Lower leg skin (tissue), 4 donors: ENCODE results near the gene PXK. TPM values are rescaled to one million over a fixed set of nuclear protein-coding genes. Genes with fewer than 3 reads are reported as not detected.

Experiments
- DNase-seq, 2 donors: peaks; one replicate each; pipeline ENCODE4 v3.0.0-alpha.2; 2019; ENCODE audit warnings: low spot score in 2 of 2
- H3K4me3 ChIP-seq: fragments of 200-600 bp; sonication (generic); 2 replicates; pipeline ENCODE4 v1.5.1; 2017; ENCODE audit warnings: mild to moderate bottlenecking, low read depth; ENCODE audit not compliant: poor library complexity, severe bottlenecking
- CTCF ChIP-seq, 3 donors: fragments of 450-650 bp; IDR thresholded peaks; one replicate each; pipeline ENCODE4 v1.5.1; 2016; ENCODE audit warnings: antibody characterized with exemption in 3 of 3, mild to moderate bottlenecking in 3 of 3, moderate library complexity in 2 of 3
- POLR2A ChIP-seq, 2 donors: fragments of 450-650 bp; IDR thresholded peaks; one replicate each; pipeline ENCODE4 v1.6.1; 2016 to 2017; ENCODE audit warnings: antibody characterized with exemption in 2 of 2, mild to moderate bottlenecking in 1 of 2, moderate library complexity in 1 of 2
- WGBS, 2 donors: methylation state at CpG; one replicate each; pipeline ENCODE4 v1.1.5; 2018; 5-methylcytosine and 5-hydroxymethylcytosine counted together
- intact Hi-C: fragments of 100-400 bp; cut with DNase I; formaldehyde crosslinking; loops from one replicate; pipeline ENCODE4 v1.15.0; 2023; ENCODE audit warnings: low total_unique reads
- total RNA-seq, 4 donors: library from RNA; depleted of rRNA; stranded (reverse); fragments of >200 nt; gene quantifications; one replicate each; pipeline ENCODE4 v1.1.0, GENCODE V29; 2016

The PXK gene
- total RNA-seq, 4 donors from 2014 or later, result 19.4 to 27.7 (median 23.9) TPM

DNA sequence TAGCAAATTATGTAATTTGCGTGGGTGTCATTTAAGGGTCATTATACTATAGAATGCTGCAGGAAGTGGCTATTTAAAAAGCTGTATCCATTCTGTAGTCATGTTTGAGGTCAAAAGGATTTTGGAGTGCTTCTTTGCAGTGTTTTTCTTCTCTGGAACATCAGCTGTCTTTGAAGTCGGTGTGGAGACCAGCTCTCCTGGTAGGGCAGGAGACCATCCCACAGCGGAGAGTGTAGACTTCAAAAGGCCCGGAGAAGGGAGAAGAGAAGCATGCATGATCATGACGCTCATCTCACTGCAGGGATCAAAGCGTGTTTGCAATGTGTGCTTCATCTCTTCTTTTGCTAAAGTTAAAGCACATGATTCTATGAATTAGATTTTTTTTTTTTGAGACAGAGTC, 19.9 kb downstream of the PXK start:
- intact Hi-C loops, result no loop called here
- no peak for TF ChIP-seq POLR2A (IDR thresholded peaks at IDR 0.05)
- no peak for TF ChIP-seq CTCF (IDR thresholded peaks at IDR 0.05)
- no peak for DNase-seq
- no peak overlapping the region for H3K4me3 ChIP-seq
- 78 to 84% methylated on average over 6 of the region's 6 CpGs for WGBS, 2 donors

DNA sequence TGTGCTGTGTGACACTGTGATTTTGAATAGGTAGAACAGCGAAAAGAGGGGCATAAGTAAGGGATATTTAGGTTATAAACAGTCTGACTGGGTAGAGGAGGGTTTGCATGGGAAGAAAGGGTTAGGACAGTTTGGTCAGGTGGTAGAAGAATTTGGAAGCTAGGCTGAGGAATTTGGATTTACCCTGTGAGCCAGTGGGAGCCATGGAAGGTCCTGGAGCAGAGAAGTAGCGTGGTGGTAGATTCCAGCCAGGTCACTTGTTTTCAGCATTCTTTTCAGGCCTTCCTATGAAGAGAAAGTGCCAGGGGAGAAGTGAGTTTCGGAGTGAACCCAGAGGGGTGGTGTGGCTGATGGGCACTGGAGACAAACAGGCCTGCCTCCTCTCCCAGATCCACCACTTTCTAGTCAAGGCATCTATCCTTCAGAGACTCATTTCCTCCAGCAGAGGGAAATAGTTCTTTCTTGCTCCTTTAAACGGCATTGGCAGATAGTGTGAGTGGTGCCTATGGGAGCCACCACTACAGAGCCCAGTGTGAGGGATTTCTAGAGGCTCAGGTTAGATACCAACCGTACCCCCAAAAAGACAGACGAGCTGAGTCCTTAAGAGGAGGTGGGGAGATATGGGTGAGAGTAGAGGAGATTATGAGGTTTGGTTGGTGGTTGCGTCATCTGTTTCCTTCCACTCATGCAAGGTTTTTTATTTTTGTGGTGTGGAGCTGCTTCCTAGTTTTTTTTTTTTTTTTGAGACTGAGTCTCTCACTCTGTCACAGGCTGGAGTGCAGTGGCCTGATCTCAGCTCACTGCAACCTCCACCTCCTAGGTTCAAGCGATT, 21.2 kb downstream of the PXK start:
- H3K4me3 ChIP-seq, result no peak overlapping the region
- WGBS, 2 donors, result 83 to 85% methylated on average over 8 of the region's 8 CpGs
- DNase-seq, result no peak

GRCh38 chr3:58355179-58355578, 22.5 kb downstream of the PXK start:
- H3K4me3 ChIP-seq, result no peak overlapping the region
- TF ChIP-seq POLR2A (IDR thresholded peaks at IDR 0.05) (no peak), CTCF (IDR thresholded peaks at IDR 0.05) (no peak)
- intact Hi-C loops, result no loop called here
- no peak for DNase-seq
- WGBS, 2 donors, result 75 to 88% methylated on average over 8 of the region's 8 CpGs

More for the DNA sequence above, 21.2 kb downstream of the PXK start:
- intact Hi-C loops, result no loop called here
- TF ChIP-seq POLR2A (IDR thresholded peaks at IDR 0.05) (no peak), CTCF (IDR thresholded peaks at IDR 0.05) (no peak)

GRCh38 chr3:58356054-58356453, 23.4 kb downstream of the PXK start:
- TF ChIP-seq CTCF (IDR thresholded peaks at IDR 0.05), result no peak
- no peak for TF ChIP-seq POLR2A (IDR thresholded peaks at IDR 0.05)
- intact Hi-C loops, result no loop called here
- H3K4me3 ChIP-seq, result no peak overlapping the region
- DNase-seq, result no peak
- 12 to 34% methylated on average over 4 of the region's 4 CpGs for WGBS, 2 donors

- no peak for DNase-seq
- no peak overlapping the region for H3K4me3 ChIP-seq
- TF ChIP-seq POLR2A (IDR thresholded peaks at IDR 0.05) (no peak), CTCF (IDR thresholded peaks at IDR 0.05) (no peak)
- intact Hi-C loops, result no loop called here
- 93 to 96% methylated on average over 3 of the region's 3 CpGs for WGBS, 2 donors
Measured at GRCh38 chr3:58357402-58357801, 24.7 kb downstream of the PXK start.

- H3K4me3 ChIP-seq, result no peak overlapping the region
- 93 to 94% methylated on average over 3 of the region's 3 CpGs for WGBS, 2 donors
- no peak for DNase-seq
- intact Hi-C loops, result no loop called here
- TF ChIP-seq POLR2A (IDR thresholded peaks at IDR 0.05), result no peak
- TF ChIP-seq CTCF (IDR thresholded peaks at IDR 0.05), result no peak
Measured at GRCh38 chr3:58358092-58358491, 25.4 kb downstream of the PXK start.
